HEK293 (cell line): ENCODE measurements around the gene RHBDF2.
"Not testable (repeated sequence)": the region's sequence is repeated elsewhere in the genome, so short reads cannot be mapped to it uniquely, and the experiment has no call there.

Experiments
- CTCF ChIA-PET: fragments of 350-600 bp; formaldehyde crosslinking; extraction: SDS; loops from one replicate; lab custom pipeline; 2021; ENCODE audit warnings: antibody characterized with exemption; lab: Yijun Ruan, JAX
- POLR2A ChIA-PET: fragments of 300-600 bp; formaldehyde crosslinking; extraction: SDS; loops from one replicate; lab custom pipeline; 2020; ENCODE audit warnings: antibody characterized with exemption, inconsistent platforms; lab: Yijun Ruan, JAX
- H3K27ac ChIP-seq: fragments of 200-500 bp; sonication (Bioruptor generic); 2 replicates; pipeline ENCODE4 v1.5.1; 2014; ENCODE audit warnings: low read depth, low read length, control low read depth, inconsistent platforms; ENCODE audit errors: extremely low read depth
- H3K36me3 ChIP-seq, 2 experiments: fragments of 200-500 bp in 1 of 2; sonication (Bioruptor generic) in 1 of 2; 1 replicate in 1 of 2; 2 replicates in 1 of 2; pipeline ENCODE4 v1.5.1; 2014 to 2017; ENCODE audit warnings: inconsistent platforms in 2 of 2, low read length in 2 of 2; ENCODE audit not compliant: control insufficient read depth in 2 of 2, insufficient read depth in 1 of 2
- H3K4me1 ChIP-seq: fragments of 200-500 bp; sonication (Bioruptor generic); 2 replicates; pipeline ENCODE4 v1.5.1; 2014; ENCODE audit warnings: mild to moderate bottlenecking, low read length, inconsistent platforms; ENCODE audit not compliant: control insufficient read depth, insufficient read depth
- H3K4me3 ChIP-seq: 2 replicates; pipeline ENCODE4 v1.5.1; 2011; ENCODE audit warnings: low read depth, mild to moderate bottlenecking, control low read depth, low read length, moderate library complexity
- H3K9me3 ChIP-seq: fragments of 200-500 bp; sonication (Bioruptor generic); 2 replicates; pipeline ENCODE4 v1.5.1; 2014; ENCODE audit warnings: low read depth, low read length, inconsistent platforms; ENCODE audit not compliant: control insufficient read depth, insufficient read depth
- BCL11B ChIP-seq: fragments of 450-650 bp; formaldehyde crosslinking; IDR thresholded peaks from 2 replicates; pipeline ENCODE4 v1.5.1; 2016; ENCODE audit warnings: low read depth, missing biosample characterization, missing genetic modification characterization
- EGR2 ChIP-seq: fragments of 450-650 bp; formaldehyde crosslinking; IDR thresholded peaks from 2 replicates; pipeline ENCODE4 v1.5.1; 2016; ENCODE audit warnings: low read depth, missing biosample characterization, missing genetic modification characterization
- HOXC10 ChIP-seq: sonication (generic); formaldehyde crosslinking; IDR thresholded peaks from 2 replicates; pipeline ENCODE4 v1.8.1; 2023; ENCODE audit warnings: mild to moderate bottlenecking, missing genetic modification reagents
- MYNN ChIP-seq: fragments of 450-650 bp; formaldehyde crosslinking; IDR thresholded peaks from 2 replicates; pipeline ENCODE4 v1.5.1; 2016; ENCODE audit warnings: missing biosample characterization, missing genetic modification characterization, borderline replicate concordance
- OVOL3 ChIP-seq: fragments of 450-650 bp; formaldehyde crosslinking; IDR thresholded peaks from 2 replicates; pipeline ENCODE4 v1.5.1; 2016; ENCODE audit warnings: missing biosample characterization, missing genetic modification characterization
- PRDM1 ChIP-seq: fragments of 450-650 bp; formaldehyde crosslinking; IDR thresholded peaks from 2 replicates; pipeline ENCODE4; 2016; ENCODE audit warnings: missing biosample characterization, missing genetic modification characterization
- SP2 ChIP-seq: fragments of 450-650 bp; formaldehyde crosslinking; IDR thresholded peaks from 2 replicates; pipeline ENCODE4 v1.5.1; 2016; ENCODE audit warnings: missing biosample characterization, missing genetic modification characterization
- YY1 ChIP-seq: fragments of 450-650 bp; formaldehyde crosslinking; IDR thresholded peaks from 2 replicates; pipeline ENCODE4 v1.5.1; 2018; ENCODE audit warnings: missing biosample characterization, missing genetic modification characterization
- ZBTB1 ChIP-seq: fragments of 450-650 bp; formaldehyde crosslinking; IDR thresholded peaks from 2 replicates; pipeline ENCODE4 v1.5.1; 2016; ENCODE audit warnings: missing biosample characterization, missing genetic modification characterization
- ZFHX2 ChIP-seq: fragments of 450-650 bp; formaldehyde crosslinking; conservative IDR thresholded peaks from 2 replicates; pipeline ENCODE4 v1.5.1; 2016; ENCODE audit warnings: missing biosample characterization, missing genetic modification characterization
- ZNF121 ChIP-seq: fragments of 450-650 bp; formaldehyde crosslinking; IDR thresholded peaks from 2 replicates; pipeline ENCODE4 v1.5.1; 2016; ENCODE audit warnings: missing biosample characterization, missing genetic modification characterization
- ZNF155 ChIP-seq: fragments of 450-650 bp; formaldehyde crosslinking; IDR thresholded peaks from 2 replicates; pipeline ENCODE4 v1.5.1; 2016; ENCODE audit warnings: missing biosample characterization, missing genetic modification characterization
- ZNF169 ChIP-seq: fragments of 450-650 bp; formaldehyde crosslinking; IDR thresholded peaks from 2 replicates; pipeline ENCODE4 v1.5.1; 2016; ENCODE audit warnings: missing biosample characterization, missing genetic modification characterization
- ZNF174 ChIP-seq: fragments of 450-650 bp; formaldehyde crosslinking; IDR thresholded peaks from 2 replicates; pipeline ENCODE4 v1.5.0; 2017; ENCODE audit warnings: missing biosample characterization, mild to moderate bottlenecking, missing genetic modification characterization
- ZNF274 ChIP-seq, 2 experiments: fragments of 200-500 bp in 1 of 2; fragments of 450-650 bp in 1 of 2; sonication (Bioruptor generic) in 1 of 2; formaldehyde crosslinking in 1 of 2; IDR thresholded peaks; 2 replicates each; pipeline versions ENCODE4 v1.5.1 to v1.6.1; 2014 to 2016; ENCODE audit warnings: borderline replicate concordance in 1 of 2, inconsistent platforms in 1 of 2, low read length in 1 of 2, missing biosample characterization in 1 of 2, missing genetic modification characterization in 1 of 2
- ZNF302 ChIP-seq: fragments of 450-650 bp; formaldehyde crosslinking; IDR thresholded peaks from 2 replicates; pipeline ENCODE4 v1.5.1; 2016; ENCODE audit warnings: missing biosample characterization, missing genetic modification characterization, low read depth
- ZNF624 ChIP-seq: fragments of 450-650 bp; formaldehyde crosslinking; IDR thresholded peaks from 2 replicates; pipeline ENCODE4 v1.5.1; 2017; ENCODE audit warnings: missing biosample characterization, missing genetic modification characterization
- ZNF701 ChIP-seq: fragments of 450-650 bp; formaldehyde crosslinking; IDR thresholded peaks from 2 replicates; pipeline ENCODE4 v1.5.1; 2016; ENCODE audit warnings: missing biosample characterization, missing genetic modification characterization
- TF ChIP-seq, protein P1 (sequence below): fragments of 450-650 bp; formaldehyde crosslinking; IDR thresholded peaks from 2 replicates; pipeline ENCODE4 v1.5.1; 2016; ENCODE audit warnings: missing biosample characterization, missing genetic modification characterization
- TF ChIP-seq, protein P2 (sequence below): fragments of 450-650 bp; formaldehyde crosslinking; IDR thresholded peaks from 2 replicates; pipeline ENCODE4 v1.5.1; 2016; ENCODE audit warnings: missing biosample characterization, missing genetic modification characterization
- TF ChIP-seq, protein P3 (sequence below): fragments of 450-650 bp; formaldehyde crosslinking; IDR thresholded peaks from 2 replicates; pipeline ENCODE4 v1.5.1; 2016; ENCODE audit warnings: missing biosample characterization, missing genetic modification characterization, borderline replicate concordance

Gene RHBDF2

DNA sequence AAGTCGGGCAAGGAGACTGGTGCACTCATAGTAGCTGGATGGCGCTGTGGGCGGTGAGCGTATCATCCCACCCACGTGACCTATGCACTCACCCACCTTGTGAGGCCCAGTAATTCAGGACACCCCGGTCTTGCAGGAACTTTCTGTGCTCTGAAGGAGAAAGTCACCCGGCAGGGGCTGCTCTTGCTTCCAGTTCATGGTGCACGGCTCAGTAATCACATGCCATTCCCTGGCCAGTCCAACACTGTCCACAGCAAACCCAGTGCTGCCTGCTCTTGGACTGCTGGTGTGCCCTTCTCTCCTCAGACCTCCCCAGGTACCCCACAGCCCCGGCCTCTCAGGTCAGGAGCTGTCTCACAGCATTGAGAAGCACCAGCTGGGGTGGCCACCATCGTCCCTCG is 16.4 kb upstream of the RHBDF2 start:
- Histone ChIP-seq H3K9me3 (no peaks in the 10 kb centered on the region), H3K4me3 (no peak overlapping the region), H3K36me3 (no peaks in the 10 kb centered on the region), H3K27ac (no peak overlapping the region), H3K4me1 (no peaks in the 10 kb centered on the region)
- ChIA-PET POLR2A (interaction anchor here (1.1 kb wide), 1 partner anchor 66 kb away, joined by 4 read pairs; no protein-coding TSS in a partner anchor), CTCF (interaction anchor here (1.3 to 3.7 kb wide), 3 partner anchors 10 to 29 kb away, joined by 3 to 20 read pairs (median 14); no protein-coding TSS in a partner anchor)
- TF ChIP-seq, protein P1, sequence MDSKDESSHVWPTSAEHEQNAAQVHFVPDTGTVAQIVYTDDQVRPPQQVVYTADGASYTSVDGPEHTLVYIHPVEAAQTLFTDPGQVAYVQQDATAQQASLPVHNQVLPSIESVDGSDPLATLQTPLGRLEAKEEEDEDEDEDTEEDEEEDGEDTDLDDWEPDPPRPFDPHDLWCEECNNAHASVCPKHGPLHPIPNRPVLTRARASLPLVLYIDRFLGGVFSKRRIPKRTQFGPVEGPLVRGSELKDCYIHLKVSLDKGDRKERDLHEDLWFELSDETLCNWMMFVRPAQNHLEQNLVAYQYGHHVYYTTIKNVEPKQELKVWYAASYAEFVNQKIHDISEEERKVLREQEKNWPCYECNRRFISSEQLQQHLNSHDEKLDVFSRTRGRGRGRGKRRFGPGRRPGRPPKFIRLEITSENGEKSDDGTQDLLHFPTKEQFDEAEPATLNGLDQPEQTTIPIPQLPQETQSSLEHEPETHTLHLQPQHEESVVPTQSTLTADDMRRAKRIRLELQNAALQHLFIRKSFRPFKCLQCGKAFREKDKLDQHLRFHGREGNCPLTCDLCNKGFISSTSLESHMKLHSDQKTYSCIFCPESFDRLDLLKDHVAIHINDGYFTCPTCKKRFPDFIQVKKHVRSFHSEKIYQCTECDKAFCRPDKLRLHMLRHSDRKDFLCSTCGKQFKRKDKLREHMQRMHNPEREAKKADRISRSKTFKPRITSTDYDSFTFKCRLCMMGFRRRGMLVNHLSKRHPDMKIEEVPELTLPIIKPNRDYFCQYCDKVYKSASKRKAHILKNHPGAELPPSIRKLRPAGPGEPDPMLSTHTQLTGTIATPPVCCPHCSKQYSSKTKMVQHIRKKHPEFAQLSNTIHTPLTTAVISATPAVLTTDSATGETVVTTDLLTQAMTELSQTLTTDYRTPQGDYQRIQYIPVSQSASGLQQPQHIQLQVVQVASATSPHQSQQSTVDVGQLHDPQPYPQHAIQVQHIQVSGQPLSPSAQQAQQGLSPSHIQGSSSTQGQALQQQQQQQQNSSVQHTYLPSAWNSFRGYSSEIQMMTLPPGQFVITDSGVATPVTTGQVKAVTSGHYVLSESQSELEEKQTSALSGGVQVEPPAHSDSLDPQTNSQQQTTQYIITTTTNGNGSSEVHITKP (tag by site-specific recombination), result no peak
- TF ChIP-seq HOXC10 (CRISPR knock-in tag) (no peak), BCL11B (no peak), EGR2 (tag by site-specific recombination) (peak; percentile 80), ZFHX2 (peak; percentile 70)

DNA sequence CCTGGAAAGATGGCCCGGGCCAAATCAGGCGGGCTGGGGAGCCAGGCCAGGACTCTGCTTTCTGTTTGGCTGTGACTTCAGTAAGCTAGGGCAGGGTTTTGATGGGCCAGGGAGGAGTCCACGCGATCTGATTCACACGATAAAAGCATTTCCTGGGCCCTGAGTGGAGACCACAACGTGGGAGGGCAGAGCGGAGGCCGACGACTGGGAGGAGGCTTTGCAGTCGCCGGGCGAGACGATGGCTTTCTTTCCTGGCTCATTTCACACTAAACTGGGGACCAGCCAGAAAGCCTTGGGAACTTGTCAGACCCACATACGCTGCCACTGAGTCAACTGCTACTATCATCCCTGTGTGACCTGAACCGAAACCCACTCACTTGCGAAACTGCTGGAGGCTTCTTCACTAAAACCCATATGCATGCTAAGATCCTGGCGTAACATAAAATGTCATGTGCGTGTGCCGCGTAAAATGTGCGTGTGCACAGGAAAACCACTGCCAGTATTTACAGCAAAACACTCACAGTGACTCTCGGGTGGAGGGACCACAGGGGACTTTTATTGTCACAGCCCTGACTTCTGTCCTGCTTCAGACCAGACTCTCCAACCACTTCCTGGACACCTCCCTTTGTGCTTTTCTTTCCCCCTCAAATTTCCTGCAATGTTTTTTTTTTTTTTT is 14.2 kb upstream of the RHBDF2 start:
- Histone ChIP-seq H3K36me3 (no peaks in the 10 kb centered on the region), H3K4me1 (no peaks in the 10 kb centered on the region), H3K9me3 (no peaks in the 10 kb centered on the region), H3K27ac (no peak overlapping the region), H3K4me3 (no peak overlapping the region)
- TF ChIP-seq, protein P2, sequence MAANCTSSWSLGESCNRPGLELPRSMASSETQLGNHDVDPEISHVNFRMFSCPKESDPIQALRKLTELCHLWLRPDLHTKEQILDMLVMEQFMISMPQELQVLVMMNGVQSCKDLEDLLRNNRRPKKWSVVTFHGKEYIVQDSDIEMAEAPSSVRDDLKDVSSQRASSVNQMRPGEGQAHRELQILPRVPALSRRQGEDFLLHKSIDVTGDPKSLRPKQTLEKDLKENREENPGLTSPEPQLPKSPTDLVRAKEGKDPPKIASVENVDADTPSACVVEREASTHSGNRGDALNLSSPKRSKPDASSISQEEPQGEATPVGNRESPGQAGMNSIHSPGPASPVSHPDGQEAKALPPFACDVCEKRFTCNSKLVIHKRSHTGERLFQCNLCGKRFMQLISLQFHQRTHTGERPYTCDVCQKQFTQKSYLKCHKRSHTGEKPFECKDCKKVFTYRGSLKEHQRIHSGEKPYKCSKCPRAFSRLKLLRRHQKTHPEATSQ (tag by site-specific recombination), result no peak
- no peak for TF ChIP-seq PRDM1 (tag by site-specific recombination)
- no peak for TF ChIP-seq ZNF174 (tag by site-specific recombination)
- TF ChIP-seq MYNN (tag by site-specific recombination), result peak; percentile 71
- TF ChIP-seq ZNF155 (tag by site-specific recombination), result no peak
- ChIA-PET POLR2A (no interaction called here), CTCF (interaction anchor here (0.6 to 2.2 kb wide), 6 partner anchors 8 to 211 kb away, joined by 3 to 21 read pairs (median 4); no protein-coding TSS in a partner anchor)

DNA sequence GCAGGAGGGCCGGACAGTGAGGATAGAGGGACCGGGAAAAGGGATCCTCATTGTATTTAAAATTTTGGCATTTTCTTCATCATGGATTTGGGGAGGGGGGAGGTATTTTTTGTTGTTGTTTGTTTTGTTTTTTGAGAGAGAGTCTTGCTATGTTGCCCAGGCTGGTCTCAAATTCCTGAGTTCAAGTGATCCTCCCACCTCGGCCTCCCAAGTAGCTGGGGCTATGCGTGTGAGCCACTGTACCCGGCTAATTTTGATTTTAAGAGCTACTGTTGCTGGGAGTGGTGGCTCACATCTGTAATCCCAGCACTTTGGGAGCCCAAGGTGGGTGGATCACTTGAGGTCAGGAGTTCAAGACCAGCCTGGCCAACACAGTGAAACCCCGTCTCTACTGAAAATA is 13.1 kb upstream of the RHBDF2 start:
- H3K9me3 ChIP-seq, POLR2A ChIA-PET, H3K4me3 ChIP-seq, H3K4me1 ChIP-seq, H3K36me3 ChIP-seq, H3K27ac ChIP-seq: not testable (repeated sequence)
- CTCF ChIA-PET, result interaction anchor here (0.7 to 2.2 kb wide), 7 partner anchors 9 to 167 kb away, joined by 3 to 21 read pairs (median 4); no protein-coding TSS in a partner anchor
- TF ChIP-seq ZNF121 (tag by site-specific recombination), result peak; percentile 92

DNA sequence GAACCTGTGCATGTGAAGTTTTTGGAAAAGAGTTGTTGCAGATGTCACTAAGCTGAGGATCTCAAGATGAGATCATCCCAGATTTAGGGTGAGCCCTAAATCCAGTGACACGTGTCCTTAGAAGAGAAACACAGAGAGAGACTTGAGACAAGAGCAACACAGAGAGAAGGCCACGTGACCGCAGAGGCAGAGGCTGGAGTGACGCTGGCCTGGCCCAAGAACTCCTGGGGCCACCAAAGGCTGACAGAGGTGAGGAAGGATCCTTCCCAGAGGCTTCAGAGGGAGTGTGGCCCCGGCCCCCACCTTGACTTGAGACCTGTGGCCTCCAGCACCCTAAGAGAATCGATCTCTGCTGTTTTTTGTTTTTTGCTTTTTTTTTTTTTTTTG is 12.1 kb upstream of the RHBDF2 start:
- Histone ChIP-seq H3K36me3 (no peaks in the 10 kb centered on the region), H3K4me3 (no peak overlapping the region), H3K27ac (no peak overlapping the region), H3K9me3 (no peaks in the 10 kb centered on the region), H3K4me1 (no peaks in the 10 kb centered on the region)
- ChIA-PET CTCF (interaction anchor here (1.3 to 8.4 kb wide), 5 partner anchors 10 to 51 kb away, joined by 3 to 187 read pairs (median 11); partner anchors contain the start of genes AANAT and PRCD), POLR2A (interaction anchor here (0.7 kb wide), 2 partner anchors 99 to 111 kb away, joined by 4 to 5 read pairs; no protein-coding TSS in a partner anchor)
- TF ChIP-seq ZNF624 (no peak), ZNF302 (tag by site-specific recombination) (no peak), ZNF701 (tag by site-specific recombination) (no peak), YY1 (no peak), ZNF169 (tag by site-specific recombination) (no peak), ZBTB1 (tag by site-specific recombination) (no peak), SP2 (no peak), OVOL3 (tag by site-specific recombination) (no peak), ZNF274 (IDR thresholded peaks at IDR 0.05; ENCODE audit: low read length) (no peak), ZNF274 (tag by site-specific recombination; IDR thresholded peaks at IDR 0.05; ENCODE audit: borderline replicate concordance) (no peak)
- TF ChIP-seq, protein P3, sequence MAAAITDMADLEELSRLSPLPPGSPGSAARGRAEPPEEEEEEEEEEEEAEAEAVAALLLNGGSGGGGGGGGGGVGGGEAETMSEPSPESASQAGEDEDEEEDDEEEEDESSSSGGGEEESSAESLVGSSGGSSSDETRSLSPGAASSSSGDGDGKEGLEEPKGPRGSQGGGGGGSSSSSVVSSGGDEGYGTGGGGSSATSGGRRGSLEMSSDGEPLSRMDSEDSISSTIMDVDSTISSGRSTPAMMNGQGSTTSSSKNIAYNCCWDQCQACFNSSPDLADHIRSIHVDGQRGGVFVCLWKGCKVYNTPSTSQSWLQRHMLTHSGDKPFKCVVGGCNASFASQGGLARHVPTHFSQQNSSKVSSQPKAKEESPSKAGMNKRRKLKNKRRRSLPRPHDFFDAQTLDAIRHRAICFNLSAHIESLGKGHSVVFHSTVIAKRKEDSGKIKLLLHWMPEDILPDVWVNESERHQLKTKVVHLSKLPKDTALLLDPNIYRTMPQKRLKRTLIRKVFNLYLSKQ (tag by site-specific recombination), result no peak
